ENCODE results near the gene BICRAL.
"Not testable (repeated sequence)": the region's sequence is repeated elsewhere in the genome, so short reads cannot be mapped to it uniquely, and the experiment has no call there.

The BICRAL gene

DNA sequence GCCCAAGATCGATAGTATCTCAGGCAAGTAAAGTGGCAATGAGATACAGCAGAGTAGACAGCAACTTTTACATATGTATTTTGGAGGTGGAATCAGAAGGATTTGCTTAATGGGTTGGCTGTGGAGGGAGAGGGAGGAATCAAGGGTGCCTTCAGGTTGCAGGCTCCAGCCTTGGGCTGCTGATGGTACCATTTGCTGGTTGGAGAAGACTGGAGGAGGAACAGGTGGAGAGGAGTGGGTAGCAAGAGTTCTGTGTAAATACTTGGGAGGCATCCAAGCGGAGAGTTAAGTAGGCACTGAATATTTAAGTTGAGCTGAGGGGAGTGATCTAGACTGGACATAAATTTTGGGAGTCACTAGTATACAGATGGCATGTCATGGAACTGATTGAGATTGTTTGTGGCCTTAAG is 5.2 kb downstream of the BICRAL start:
- in situ Hi-C loops (cut with HindIII; ENCODE audit: low pct_unique_long_range_greater_than_20kb, low sequenced_read_pairs) = no loop called here
- no peak for TF ChIP-seq JUND (IDR thresholded peaks at IDR 0.05; ENCODE audit: low read depth)
- DNase-seq (ENCODE audit: low read depth in 1 of 2, low spot score in 1 of 2) = no peak

DNA sequence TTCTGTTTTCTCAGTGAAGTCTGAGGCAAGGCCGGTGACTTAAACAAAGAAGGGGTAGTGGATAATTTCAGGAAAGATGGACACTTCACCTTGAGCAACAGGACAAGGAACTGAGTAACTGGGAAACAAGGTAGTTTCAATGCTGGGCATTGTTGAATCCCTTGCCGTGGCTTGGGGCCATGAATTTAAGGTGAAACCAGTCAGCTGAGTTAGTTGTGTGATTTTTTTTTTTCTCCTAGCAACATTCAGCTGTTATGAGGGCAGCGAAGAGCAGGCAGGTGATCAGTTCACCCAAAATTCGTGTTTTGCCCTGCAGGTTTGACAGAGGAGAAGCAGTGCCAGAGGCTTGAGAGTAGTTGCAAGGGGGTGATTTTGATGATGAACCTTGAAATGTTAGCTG is 6.8 kb downstream of the BICRAL start:
- DNase-seq (ENCODE audit: low read depth in 1 of 2, low spot score in 1 of 2) = no peak
- TF ChIP-seq JUND (IDR thresholded peaks at IDR 0.05; ENCODE audit: low read depth) = no peak
- in situ Hi-C loops (cut with HindIII; ENCODE audit: low pct_unique_long_range_greater_than_20kb, low sequenced_read_pairs) = no loop called here

DNA sequence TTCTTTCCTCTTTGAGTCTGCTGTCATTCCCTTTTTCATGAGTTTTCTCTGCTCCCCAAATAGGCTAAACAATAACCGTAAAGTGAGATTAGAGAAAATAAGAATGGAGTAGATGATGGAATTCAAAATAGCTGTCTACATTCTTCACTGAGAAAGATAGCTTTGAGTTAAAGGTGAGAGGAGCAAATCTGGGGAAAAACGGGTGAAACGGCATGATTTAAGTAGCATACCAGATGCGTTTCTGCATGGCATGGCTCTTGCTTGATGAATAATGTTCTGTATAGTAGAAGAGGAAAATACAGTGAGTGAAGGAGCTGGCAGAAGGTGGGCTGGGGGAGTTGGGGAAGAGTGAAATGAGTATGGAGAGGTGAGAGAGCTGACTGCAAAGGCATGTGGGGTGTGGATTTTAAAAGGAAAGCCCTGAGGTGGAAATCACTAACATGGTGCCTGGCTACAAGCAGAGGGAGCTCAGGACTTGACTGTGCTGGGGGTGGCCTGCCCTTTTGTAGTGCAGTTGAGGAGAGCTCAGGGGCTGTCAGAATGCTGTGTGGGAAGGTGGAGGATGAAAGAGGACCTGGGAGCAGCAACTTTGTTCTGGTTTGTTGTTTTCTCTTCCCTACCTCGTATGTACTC is 8.8 kb downstream of the BICRAL start:
- TF ChIP-seq JUND (IDR thresholded peaks at IDR 0.05; ENCODE audit: low read depth) = no peak
- in situ Hi-C loops (cut with HindIII; ENCODE audit: low pct_unique_long_range_greater_than_20kb, low sequenced_read_pairs) = no loop called here
- no peak for DNase-seq (ENCODE audit: low read depth in 1 of 2, low spot score in 1 of 2)

DNA sequence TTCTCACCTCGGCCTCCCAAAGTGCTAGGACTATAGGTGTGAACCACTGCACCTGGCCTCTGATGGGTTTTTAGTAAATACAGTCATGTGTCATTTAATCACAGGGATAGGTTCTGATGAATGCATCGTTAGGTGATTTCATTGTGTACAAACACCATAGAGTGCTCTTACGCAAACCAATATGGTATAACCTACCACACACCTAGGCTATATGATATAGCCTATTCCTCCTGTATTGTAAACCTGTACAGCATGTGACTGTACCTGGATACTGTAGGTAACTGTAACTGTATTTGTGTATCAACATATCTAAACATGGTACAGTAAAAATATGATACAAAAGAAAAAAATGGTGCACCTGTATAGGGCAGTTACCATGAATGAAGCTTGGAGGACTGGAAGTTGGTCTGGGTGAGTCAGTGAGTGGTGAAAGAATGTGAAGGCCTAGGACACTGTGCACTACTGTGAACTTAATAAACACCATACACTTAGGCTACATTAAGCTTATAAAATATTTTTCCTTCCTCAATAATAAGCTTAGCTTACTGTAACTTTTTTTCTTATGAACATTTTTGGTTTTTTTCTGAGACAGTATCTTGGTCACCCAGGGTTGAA is 10.0 kb downstream of the BICRAL start:
- in situ Hi-C loops (cut with HindIII; ENCODE audit: low pct_unique_long_range_greater_than_20kb, low sequenced_read_pairs) = no loop called here
- no peak for TF ChIP-seq JUND (IDR thresholded peaks at IDR 0.05; ENCODE audit: low read depth)
- no peak for DNase-seq (ENCODE audit: low read depth in 1 of 2, low spot score in 1 of 2)

DNA sequence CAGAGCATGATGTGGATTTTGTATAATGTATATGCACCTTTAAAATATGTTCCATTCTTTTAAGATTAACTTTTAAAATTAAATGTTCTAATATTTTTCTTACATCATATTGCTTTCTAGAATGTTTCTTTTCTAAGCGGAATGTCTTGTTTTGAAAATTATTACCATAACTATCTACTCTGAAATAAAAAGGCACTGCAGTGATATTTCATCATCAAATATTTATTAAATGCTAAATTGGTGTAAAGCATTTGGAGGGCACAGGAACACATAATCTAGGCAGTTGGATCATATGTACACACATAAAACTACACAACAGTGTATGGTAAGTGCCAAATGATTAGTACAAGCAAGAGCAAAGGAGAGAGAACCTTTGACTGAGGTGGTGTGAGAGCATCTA is 13.8 kb downstream of the BICRAL start:
- no peak for TF ChIP-seq JUND (IDR thresholded peaks at IDR 0.05; ENCODE audit: low read depth)
- in situ Hi-C loops (cut with HindIII; ENCODE audit: low pct_unique_long_range_greater_than_20kb, low sequenced_read_pairs) = no loop called here
- DNase-seq (ENCODE audit: low read depth in 1 of 2, low spot score in 1 of 2) = no peak

DNA sequence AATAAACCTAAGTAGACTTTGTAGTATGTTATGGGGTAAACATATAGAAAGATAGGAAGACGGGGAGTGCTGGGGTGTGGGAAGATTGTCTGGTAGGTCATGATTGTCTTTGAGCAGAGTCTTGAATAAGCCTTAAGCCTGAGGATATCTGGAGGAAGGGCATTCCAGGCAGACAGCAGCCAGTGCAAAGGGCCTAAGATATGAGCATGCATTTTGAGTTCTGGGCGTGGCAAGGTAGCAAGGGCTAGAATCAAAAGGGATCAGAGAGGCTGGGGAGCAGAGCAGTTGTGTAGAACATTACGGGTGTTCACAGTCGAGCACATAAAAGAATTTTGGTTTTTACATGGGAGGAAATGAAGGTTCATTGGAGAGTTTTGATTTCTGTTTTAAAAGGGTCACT is 14.3 kb downstream of the BICRAL start:
- in situ Hi-C loops (cut with HindIII; ENCODE audit: low pct_unique_long_range_greater_than_20kb, low sequenced_read_pairs) = no loop called here
- TF ChIP-seq JUND (IDR thresholded peaks at IDR 0.05; ENCODE audit: low read depth) = no peak
- no peak for DNase-seq (ENCODE audit: low read depth in 1 of 2, low spot score in 1 of 2)

DNA sequence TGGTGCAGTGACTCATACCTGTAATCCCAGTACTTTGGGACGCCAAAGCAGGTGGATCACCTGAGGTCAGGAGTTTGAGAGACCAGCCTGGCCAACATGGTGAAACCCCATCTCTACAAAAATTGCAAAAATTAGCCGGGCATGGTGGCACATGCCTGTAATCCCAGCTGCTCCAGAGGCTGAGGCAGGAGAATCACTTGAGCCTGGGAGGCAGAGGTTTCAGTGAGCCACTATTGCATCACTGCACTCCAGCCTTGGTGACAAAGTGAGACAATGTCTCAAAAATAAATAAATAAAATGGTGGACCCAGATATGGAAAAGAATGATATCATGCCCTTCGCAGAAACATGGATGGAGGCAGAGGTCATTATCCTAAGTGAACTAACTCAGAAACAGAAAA is 15.8 kb downstream of the BICRAL start:
- DNase-seq (ENCODE audit: low read depth in 1 of 2, low spot score in 1 of 2); in situ Hi-C loops (cut with HindIII; ENCODE audit: low pct_unique_long_range_greater_than_20kb, low sequenced_read_pairs): not testable (repeated sequence)

DNA sequence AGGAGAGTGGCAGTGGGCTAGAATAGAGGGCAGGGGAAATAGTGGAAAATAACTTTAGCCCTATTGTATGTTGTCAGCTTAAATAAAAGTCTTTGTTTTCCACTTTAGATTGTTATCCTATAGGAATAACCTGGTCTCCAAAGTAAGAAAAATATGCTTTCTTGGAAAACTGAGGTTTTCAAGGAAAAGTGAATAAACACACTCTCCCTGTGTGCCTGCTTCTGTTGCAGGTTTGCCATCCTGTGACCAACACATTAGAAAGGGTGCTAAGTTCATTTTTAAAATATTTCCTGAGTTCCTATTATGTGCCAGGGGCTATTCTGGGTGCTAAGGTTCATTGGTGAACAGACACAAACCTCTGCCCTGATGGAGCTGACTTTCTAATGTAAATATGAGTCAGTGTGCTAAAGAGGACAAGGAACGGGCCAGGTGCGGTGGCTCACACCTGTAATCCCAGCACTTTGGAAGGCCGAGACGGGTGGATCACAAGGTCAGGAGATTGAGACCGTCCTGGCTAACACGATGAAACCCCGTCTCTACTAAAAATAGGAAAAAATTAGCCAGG is 23.5 kb downstream of the BICRAL start:
- in situ Hi-C loops (cut with HindIII; ENCODE audit: low pct_unique_long_range_greater_than_20kb, low sequenced_read_pairs) = no loop called here
- DNase-seq (ENCODE audit: low read depth in 1 of 2, low spot score in 1 of 2) = no peak
- TF ChIP-seq JUND (IDR thresholded peaks at IDR 0.05; ENCODE audit: low read depth) = no peak

DNA sequence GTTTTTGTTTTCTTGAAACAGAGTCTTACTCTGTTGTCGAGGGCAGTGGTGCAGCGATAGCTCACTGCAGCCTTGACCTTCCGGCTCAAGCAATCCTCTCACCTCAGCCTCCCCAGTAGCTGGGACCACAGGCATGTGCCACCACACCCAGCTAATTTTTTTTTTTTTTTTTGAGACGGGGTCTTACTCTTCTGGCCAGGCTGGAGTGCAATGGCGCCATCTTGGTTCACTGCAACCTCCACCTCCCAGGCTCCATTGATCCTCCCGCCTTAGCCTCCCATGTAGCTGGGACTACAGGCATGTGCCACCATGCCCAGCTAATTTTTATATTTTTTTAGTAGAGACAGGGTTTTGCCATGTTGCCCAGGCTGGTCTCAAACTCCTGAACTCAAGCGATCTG is 24.5 kb downstream of the BICRAL start:
- in situ Hi-C loops (cut with HindIII; ENCODE audit: low pct_unique_long_range_greater_than_20kb, low sequenced_read_pairs); DNase-seq (ENCODE audit: low read depth in 1 of 2, low spot score in 1 of 2): not testable (repeated sequence)

DNA sequence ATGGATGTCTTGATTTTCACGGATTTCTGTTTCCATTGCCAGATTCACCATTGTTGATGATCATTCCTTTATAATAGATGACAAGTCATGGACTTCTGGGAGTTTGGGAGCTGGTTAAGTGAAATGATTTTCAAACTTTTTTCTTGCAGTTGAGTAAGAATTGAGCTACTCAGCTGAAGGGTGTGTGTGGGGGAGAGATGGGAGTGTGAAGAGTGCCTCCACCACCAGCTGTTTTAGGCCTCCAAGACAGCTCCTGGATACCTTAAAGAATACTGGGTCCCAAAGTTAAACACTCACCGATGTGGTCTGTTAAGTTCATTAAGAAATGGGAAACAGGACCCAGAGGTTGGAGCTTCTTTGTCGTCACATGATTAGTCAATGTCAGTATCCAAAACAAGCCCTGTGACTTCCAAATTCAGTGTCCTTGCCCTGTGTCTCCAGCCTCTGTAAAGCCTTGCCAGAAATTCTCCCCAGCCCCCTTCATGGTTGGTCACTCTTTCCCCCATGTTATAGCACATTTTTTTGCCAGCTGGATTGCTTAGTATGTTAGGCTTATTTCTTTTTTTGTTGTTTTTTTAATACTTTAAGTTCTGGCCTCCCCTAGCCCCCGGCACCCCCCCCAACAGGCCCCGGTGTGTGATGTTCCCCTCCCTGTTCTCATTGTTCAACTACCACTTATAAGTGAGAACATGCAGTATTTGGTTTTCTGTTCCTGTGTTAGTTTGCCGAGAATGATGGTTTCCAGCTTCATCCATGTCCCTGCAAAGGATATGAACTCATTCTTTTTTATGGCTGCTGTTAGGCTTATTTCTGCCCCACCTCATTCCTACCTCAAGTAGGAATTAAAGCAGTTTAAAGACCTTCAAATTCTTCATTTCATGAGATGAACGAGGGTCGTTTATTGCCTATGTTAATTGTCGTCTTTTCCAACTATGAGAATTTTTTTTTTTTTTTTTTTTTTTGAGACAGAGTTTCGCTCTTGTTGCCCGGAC is 26.9 kb downstream of the BICRAL start:
- TF ChIP-seq JUND (IDR thresholded peaks at IDR 0.05; ENCODE audit: low read depth) = no peak
- DNase-seq (ENCODE audit: low read depth in 1 of 2, low spot score in 1 of 2) = no peak
- in situ Hi-C loops (cut with HindIII; ENCODE audit: low pct_unique_long_range_greater_than_20kb, low sequenced_read_pairs) = no loop called here

DNA sequence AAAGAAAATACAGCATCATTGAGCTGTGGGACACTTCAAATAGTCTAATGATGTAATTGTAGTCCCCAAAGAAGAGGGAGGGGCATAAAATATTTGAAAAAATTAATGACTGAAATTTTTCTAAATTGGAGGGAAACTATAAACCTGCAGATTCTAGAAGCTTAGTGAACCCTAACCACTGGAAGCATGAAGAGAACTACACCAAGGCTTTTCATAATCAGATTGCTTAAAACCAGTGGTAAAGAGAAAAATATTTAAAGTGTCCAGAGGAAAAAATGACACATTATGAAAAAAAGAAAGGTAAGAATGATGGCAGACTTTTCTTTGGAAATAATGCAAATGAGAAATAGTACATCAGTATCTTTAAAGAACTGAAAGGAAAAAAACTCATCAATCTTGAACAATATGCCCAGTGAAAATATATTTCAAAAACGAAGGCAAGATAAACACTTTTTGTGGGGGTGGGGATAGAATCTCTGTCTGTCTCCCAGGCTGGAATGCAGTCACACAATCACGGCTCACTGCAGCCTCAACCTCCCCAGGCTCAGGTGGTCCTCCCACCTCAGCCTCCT is 31.3 kb downstream of the BICRAL start:
- TF ChIP-seq JUND (IDR thresholded peaks at IDR 0.05; ENCODE audit: low read depth) = no peak
- DNase-seq (ENCODE audit: low read depth in 1 of 2, low spot score in 1 of 2) = no peak
- in situ Hi-C loops (cut with HindIII; ENCODE audit: low pct_unique_long_range_greater_than_20kb, low sequenced_read_pairs) = no loop called here

DNA sequence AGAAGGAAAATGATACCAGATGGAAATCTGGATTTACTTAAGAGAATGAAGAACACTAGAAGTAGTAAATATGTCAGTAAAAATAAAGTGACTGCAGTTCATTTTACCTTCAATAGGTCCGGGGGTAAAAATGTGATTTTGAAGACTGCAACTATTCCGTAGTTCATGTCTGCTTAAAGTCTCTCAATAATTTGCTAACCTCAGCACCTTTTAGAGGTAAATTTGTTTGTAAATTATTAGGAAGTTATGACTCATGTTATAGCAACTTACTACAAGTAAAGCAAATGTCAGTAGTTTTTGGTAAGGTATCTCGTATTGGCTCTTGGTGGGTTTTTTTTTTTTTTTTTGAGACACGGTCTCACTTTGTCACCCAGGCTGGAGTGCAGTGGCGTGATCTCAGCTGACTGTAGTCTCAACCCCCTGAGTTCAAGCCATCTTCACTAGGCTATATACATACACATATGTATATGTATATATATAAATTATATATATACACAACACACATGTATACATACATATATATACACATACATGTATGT is 32.1 kb downstream of the BICRAL start:
- no peak for DNase-seq (ENCODE audit: low read depth in 1 of 2, low spot score in 1 of 2)
- TF ChIP-seq JUND (IDR thresholded peaks at IDR 0.05; ENCODE audit: low read depth) = no peak
- in situ Hi-C loops (cut with HindIII; ENCODE audit: low pct_unique_long_range_greater_than_20kb, low sequenced_read_pairs) = no loop called here

DNA sequence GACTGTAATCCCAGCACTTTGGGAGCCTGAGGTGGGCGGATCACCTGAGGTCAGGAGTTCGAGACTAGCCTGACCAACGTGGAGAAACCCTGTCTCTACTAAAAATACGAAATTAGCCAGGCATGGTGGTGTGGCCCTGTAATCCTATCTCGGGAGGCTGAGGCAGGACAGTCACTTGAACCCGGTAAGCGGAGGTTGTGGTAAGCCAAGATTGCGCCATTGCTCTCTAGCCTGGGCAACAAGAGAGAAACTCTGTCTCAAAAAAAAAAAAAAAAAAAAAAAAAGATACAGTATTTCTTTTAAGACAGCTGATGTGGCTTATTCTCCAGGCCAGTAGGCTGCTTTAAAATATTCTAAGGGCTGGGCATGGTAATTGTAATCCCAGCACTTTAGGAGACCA is 33.9 kb downstream of the BICRAL start:
- in situ Hi-C loops (cut with HindIII; ENCODE audit: low pct_unique_long_range_greater_than_20kb, low sequenced_read_pairs); DNase-seq (ENCODE audit: low read depth in 1 of 2, low spot score in 1 of 2): not testable (repeated sequence)

Data from T47D (cell line).